Endothelial cell (in vitro differentiated cells): ENCODE measurements around the gene NTF3. TPM values are rescaled to one million over a fixed set of nuclear protein-coding genes. Genes with fewer than 3 reads are reported as not detected.

Experiments used
- DNase-seq: peaks from one replicate; pipeline ENCODE4 v3.0.0; 2021; ENCODE audit warnings: low spot score
- H3K27ac Mint-ChIP-seq: one replicate; pipeline ENCODE4 v1.8.0; 2021; ENCODE audit warnings: mixed read lengths, inconsistent platforms; ENCODE audit not compliant: unreplicated experiment
- H3K27me3 Mint-ChIP-seq: one replicate; pipeline ENCODE4 v1.8.0; 2021; ENCODE audit warnings: mild to moderate bottlenecking, moderate library complexity, mixed read lengths, inconsistent platforms; ENCODE audit not compliant: unreplicated experiment
- H3K36me3 Mint-ChIP-seq: one replicate; pipeline ENCODE4 v1.8.0; 2021; ENCODE audit warnings: mild to moderate bottlenecking, low read depth, mixed read lengths, inconsistent platforms; ENCODE audit not compliant: unreplicated experiment
- H3K4me1 Mint-ChIP-seq: one replicate; pipeline ENCODE4 v1.8.0; 2021; ENCODE audit warnings: mild to moderate bottlenecking, mixed read lengths, inconsistent platforms; ENCODE audit not compliant: unreplicated experiment
- H3K4me3 Mint-ChIP-seq: one replicate; pipeline ENCODE4 v1.8.0; 2021; ENCODE audit warnings: mild to moderate bottlenecking, mixed read lengths, inconsistent platforms; ENCODE audit not compliant: unreplicated experiment
- H3K9me3 Mint-ChIP-seq: one replicate; pipeline ENCODE4 v1.8.0; 2021; ENCODE audit warnings: mixed read lengths, inconsistent platforms; ENCODE audit not compliant: unreplicated experiment
- total RNA-seq: library from RNA; stranded (reverse); fragmentation: NEBNext Ultra II Directional; extraction: Animal tissue kit (Norgen Biotek cat#: 25700); gene quantifications from one replicate; pipeline ENCODE4 v1.2.1, GENCODE V29; 2021; ENCODE audit not compliant: unreplicated experiment
- TF ChIP-seq, protein P1 (sequence below): fragments of 200-600 bp; sonication (generic); IDR thresholded peaks from one replicate; pipeline ENCODE4 v1.5.0; 2021; ENCODE audit warnings: antibody characterized with exemption; ENCODE audit not compliant: unreplicated experiment

Gene NTF3
- total RNA-seq, 1 donor from 2014 or later, result not detected

DNA sequence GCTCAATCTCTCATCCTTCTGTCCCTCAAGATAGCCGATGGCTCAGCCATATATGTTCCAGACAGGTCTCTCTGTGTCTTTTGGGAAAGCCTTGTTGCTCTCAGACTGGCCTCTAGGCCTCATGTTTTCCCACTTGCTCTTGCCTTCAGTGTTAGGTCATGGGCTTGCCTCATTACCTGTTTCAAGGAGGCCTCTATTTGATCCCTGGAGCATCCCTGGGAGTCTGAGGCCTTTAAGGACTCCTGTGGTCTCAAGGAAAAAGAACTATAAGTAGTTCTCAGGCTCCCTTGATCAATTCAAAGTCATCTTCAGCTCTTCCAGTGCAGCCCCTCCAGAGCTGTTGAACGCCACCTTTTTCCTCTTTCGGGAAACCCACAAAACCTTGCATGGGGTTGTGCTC is 47.9 kb downstream of the NTF3 start:
- Mint-ChIP-seq H3K4me1 (peaks cover 3% of the 10 kb centered on the region), H3K27ac (no peak overlapping the region), H3K36me3 (peaks cover under 1% of the 10 kb centered on the region), H3K9me3 (no peaks in the 10 kb centered on the region), H3K27me3 (no peaks in the 10 kb centered on the region), H3K4me3 (no peak overlapping the region)
- DNase-seq, result no peak
- TF ChIP-seq, protein P1, sequence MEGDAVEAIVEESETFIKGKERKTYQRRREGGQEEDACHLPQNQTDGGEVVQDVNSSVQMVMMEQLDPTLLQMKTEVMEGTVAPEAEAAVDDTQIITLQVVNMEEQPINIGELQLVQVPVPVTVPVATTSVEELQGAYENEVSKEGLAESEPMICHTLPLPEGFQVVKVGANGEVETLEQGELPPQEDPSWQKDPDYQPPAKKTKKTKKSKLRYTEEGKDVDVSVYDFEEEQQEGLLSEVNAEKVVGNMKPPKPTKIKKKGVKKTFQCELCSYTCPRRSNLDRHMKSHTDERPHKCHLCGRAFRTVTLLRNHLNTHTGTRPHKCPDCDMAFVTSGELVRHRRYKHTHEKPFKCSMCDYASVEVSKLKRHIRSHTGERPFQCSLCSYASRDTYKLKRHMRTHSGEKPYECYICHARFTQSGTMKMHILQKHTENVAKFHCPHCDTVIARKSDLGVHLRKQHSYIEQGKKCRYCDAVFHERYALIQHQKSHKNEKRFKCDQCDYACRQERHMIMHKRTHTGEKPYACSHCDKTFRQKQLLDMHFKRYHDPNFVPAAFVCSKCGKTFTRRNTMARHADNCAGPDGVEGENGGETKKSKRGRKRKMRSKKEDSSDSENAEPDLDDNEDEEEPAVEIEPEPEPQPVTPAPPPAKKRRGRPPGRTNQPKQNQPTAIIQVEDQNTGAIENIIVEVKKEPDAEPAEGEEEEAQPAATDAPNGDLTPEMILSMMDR, result no peak

DNA sequence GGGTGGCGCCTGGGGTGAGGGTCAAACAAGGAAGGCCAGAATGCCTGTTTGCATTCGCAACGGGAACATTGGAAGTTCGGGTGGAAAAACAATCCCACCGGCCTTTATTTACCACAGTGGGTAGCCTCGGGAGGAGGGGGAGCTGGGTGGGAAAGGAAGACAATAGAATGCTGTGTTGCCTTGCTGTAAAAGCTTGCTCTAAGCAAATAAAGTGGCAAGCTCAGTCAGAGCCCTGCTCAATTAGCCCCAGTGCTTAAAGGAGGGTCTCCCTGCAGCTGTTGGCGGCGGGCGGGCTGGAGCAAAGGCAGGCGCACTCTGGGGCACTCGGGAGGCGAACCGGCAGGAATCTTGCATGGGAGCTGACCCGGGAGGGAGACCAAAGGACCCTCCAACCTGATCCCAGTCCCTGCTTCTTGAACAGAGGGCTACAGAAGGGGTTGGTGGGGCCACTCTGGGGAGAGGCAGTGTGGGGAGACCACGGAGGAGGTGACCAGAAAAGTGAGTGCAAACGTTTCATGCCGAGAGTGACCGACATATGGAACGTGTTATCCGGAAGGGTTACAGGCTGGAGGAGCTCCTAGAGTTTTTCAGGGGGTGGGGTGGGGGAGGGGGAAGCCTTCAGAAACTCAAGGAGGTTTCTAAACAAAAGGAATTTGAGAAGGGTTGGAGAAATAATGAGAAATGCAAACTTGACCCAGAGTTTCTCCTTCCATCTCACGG is 48.5 kb downstream of the NTF3 start:
- no peaks in the 10 kb centered on the region for H3K9me3 Mint-ChIP-seq
- TF ChIP-seq, protein P1, result no peak
- no peak overlapping the region for H3K27ac Mint-ChIP-seq
- no peaks in the 10 kb centered on the region for H3K36me3 Mint-ChIP-seq
- no peak overlapping the region for H3K4me3 Mint-ChIP-seq
- no peak for DNase-seq
- peaks cover 3% of the 10 kb centered on the region for H3K4me1 Mint-ChIP-seq
- H3K27me3 Mint-ChIP-seq, result no peaks in the 10 kb centered on the region

DNA sequence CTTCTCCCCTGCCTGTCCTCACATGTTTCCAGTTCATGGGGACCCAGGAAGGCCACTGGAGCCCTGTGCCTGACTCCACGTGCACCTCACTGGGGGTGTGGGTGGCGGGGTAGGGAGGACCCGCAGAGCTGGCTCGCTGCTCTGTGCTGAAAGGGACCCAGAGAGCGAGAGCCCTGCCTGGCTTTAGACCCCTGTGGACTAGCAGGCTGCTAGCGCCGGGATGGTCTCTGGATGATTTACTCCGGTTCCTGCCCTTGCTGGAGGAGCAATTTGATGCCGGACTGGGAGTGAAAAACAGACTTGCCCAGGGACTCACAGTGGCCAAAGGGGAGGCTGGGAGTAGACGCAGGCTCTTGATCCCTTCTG is 49.0 kb downstream of the NTF3 start:
- peaks cover 3% of the 10 kb centered on the region for H3K4me1 Mint-ChIP-seq
- H3K36me3 Mint-ChIP-seq, result no peaks in the 10 kb centered on the region
- DNase-seq, result no peak
- H3K27me3 Mint-ChIP-seq, result no peaks in the 10 kb centered on the region
- no peak overlapping the region for H3K27ac Mint-ChIP-seq
- TF ChIP-seq, protein P1, result no peak
- no peaks in the 10 kb centered on the region for H3K9me3 Mint-ChIP-seq
- no peak overlapping the region for H3K4me3 Mint-ChIP-seq

DNA sequence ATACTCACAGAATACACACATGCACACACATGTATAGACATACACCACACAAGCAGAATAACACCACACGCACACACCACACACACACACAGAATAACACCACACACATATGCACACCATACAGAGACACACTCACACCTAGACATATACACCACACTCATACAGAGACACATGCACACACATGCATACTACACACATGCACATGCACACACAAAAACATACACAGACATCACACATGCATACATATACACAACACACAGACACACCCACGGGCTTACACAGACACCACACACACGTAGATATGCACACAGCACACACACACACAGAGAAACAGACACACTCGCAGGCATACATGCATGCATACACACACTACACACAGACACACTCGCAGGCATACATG is 49.7 kb downstream of the NTF3 start:
- TF ChIP-seq, protein P1, result no peak
- Mint-ChIP-seq H3K27me3 (no peaks in the 10 kb centered on the region), H3K4me1 (peaks cover 3% of the 10 kb centered on the region), H3K9me3 (no peaks in the 10 kb centered on the region), H3K27ac (no peak overlapping the region), H3K4me3 (no peak overlapping the region), H3K36me3 (no peaks in the 10 kb centered on the region)
- DNase-seq, result no peak

DNA sequence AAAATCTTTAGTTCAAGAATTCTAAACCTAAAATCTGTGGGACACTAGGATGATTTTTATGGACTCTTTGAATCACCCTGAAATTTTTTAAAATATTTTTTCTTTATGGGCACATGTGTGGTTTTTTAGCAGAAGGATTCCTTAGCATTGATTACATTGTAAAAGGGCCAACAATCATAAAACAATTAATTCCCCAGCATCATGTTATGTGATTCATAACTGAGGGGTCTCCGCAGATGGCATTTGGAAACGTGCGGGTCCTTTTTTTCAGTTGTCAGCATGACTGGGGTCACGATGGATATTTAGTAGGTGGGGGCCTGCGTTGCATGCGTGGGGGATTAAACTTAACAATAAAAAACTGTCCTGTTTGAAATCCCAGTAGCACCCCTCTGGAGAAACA is 52.5 kb downstream of the NTF3 start:
- no peak overlapping the region for H3K4me3 Mint-ChIP-seq
- no peaks in the 10 kb centered on the region for H3K27me3 Mint-ChIP-seq
- TF ChIP-seq, protein P1, result no peak
- no peaks in the 10 kb centered on the region for H3K36me3 Mint-ChIP-seq
- H3K4me1 Mint-ChIP-seq, result peaks cover 3% of the 10 kb centered on the region
- H3K27ac Mint-ChIP-seq, result no peak overlapping the region
- DNase-seq, result no peak
- no peaks in the 10 kb centered on the region for H3K9me3 Mint-ChIP-seq
